ENCODE measurements around the gene IL4. TPM values are rescaled to one million over a fixed set of nuclear protein-coding genes. Genes with fewer than 3 reads are reported as not detected.

Gene IL4
- total and polyA plus RNA-seq, 9 of the 15 experiments (the other 6 are each of a cell fraction or from before 2014, with no cell fraction given) = 0.22 to 0.62 TPM; not detected in 7

DNA sequence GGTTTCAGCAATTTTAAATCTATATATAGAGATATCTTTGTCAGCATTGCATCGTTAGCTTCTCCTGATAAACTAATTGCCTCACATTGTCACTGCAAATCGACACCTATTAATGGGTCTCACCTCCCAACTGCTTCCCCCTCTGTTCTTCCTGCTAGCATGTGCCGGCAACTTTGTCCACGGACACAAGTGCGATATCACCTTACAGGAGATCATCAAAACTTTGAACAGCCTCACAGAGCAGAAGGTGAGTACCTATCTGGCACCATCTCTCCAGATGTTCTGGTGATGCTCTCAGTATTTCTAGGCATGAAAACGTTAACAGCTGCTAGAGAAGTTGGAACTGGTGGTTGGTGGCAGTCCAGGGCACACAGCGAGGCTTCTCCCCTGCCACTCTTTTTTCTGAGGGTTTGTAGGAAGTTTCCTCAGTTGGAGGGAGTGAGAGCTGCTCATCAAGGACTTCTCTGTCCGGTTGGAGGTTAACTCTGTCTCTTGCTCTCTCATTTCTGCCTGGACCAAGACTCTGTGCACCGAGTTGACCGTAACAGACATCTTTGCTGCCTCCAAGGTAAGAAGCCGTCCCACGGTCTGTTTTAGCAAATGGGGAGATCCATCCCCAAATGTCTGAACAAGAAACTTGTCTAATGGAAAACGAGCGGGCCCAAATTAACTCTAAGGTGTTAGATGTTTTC lies at the start of gene IL4 (continued):
- TF ChIP-seq MYBL2 (IDR thresholded peaks at IDR 0.05; ENCODE audit: low read depth) = no peak
- TF ChIP-seq MYBL2 (CRISPR knock-in tag; IDR thresholded peaks at IDR 0.05; ENCODE audit: borderline replicate concordance) = no peak
- no peak for TF ChIP-seq FIP1L1 (IDR thresholded peaks at IDR 0.05; ENCODE audit: low read depth, low read length, poor library complexity, severe bottlenecking)
- no peak for TF ChIP-seq POLR2A (conservative IDR thresholded peaks at IDR 0.05)
- no peak for TF ChIP-seq POU5F1 (IDR thresholded peaks at IDR 0.05; ENCODE audit: borderline replicate concordance, low read depth, low read length, partially characterized antibody)
- TF ChIP-seq, protein P1, sequence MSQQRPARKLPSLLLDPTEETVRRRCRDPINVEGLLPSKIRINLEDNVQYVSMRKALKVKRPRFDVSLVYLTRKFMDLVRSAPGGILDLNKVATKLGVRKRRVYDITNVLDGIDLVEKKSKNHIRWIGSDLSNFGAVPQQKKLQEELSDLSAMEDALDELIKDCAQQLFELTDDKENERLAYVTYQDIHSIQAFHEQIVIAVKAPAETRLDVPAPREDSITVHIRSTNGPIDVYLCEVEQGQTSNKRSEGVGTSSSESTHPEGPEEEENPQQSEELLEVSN (IDR thresholded peaks at IDR 0.05; ENCODE audit: borderline replicate concordance in 1 of 2, extremely low read depth in 1 of 2, insufficient read depth in 1 of 2, insufficient read length in 1 of 2, low read depth in 1 of 2, low read length in 1 of 2, poor library complexity in 1 of 2, severe bottlenecking in 1 of 2) = peak in 1 of 2 experiments; percentile 56
- peak; percentile 54 for TF ChIP-seq L3MBTL2 (IDR thresholded peaks at IDR 0.05)
- TF ChIP-seq TEAD4 (IDR thresholded peaks at IDR 0.05; ENCODE audit: low read length) = no peak
- no peak for TF ChIP-seq TEAD4 (CRISPR knock-in tag; IDR thresholded peaks at IDR 0.05; ENCODE audit: borderline replicate concordance)
- TF ChIP-seq, protein P2, sequence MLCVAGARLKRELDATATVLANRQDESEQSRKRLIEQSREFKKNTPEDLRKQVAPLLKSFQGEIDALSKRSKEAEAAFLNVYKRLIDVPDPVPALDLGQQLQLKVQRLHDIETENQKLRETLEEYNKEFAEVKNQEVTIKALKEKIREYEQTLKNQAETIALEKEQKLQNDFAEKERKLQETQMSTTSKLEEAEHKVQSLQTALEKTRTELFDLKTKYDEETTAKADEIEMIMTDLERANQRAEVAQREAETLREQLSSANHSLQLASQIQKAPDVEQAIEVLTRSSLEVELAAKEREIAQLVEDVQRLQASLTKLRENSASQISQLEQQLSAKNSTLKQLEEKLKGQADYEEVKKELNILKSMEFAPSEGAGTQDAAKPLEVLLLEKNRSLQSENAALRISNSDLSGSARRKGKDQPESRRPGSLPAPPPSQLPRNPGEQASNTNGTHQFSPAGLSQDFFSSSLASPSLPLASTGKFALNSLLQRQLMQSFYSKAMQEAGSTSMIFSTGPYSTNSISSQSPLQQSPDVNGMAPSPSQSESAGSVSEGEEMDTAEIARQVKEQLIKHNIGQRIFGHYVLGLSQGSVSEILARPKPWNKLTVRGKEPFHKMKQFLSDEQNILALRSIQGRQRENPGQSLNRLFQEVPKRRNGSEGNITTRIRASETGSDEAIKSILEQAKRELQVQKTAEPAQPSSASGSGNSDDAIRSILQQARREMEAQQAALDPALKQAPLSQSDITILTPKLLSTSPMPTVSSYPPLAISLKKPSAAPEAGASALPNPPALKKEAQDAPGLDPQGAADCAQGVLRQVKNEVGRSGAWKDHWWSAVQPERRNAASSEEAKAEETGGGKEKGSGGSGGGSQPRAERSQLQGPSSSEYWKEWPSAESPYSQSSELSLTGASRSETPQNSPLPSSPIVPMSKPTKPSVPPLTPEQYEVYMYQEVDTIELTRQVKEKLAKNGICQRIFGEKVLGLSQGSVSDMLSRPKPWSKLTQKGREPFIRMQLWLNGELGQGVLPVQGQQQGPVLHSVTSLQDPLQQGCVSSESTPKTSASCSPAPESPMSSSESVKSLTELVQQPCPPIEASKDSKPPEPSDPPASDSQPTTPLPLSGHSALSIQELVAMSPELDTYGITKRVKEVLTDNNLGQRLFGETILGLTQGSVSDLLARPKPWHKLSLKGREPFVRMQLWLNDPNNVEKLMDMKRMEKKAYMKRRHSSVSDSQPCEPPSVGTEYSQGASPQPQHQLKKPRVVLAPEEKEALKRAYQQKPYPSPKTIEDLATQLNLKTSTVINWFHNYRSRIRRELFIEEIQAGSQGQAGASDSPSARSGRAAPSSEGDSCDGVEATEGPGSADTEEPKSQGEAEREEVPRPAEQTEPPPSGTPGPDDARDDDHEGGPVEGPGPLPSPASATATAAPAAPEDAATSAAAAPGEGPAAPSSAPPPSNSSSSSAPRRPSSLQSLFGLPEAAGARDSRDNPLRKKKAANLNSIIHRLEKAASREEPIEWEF (CRISPR knock-in tag; IDR thresholded peaks at IDR 0.05) = no peak
- no peak for TF ChIP-seq PRPF4 (IDR thresholded peaks at IDR 0.05; ENCODE audit: insufficient read depth, low read depth, low read length, poor library complexity, severe bottlenecking)

All from K562 (cell line).